B cell (primary cell): ENCODE results near the gene ASB18. TPM values are rescaled to one million over a fixed set of nuclear protein-coding genes. Genes with fewer than 3 reads are reported as not detected.

Experiments used
- ATAC-seq: fragments of 200-7000 bp; cut with Tn5 transposase; one replicate; pipeline ENCODE4 v1.10.0; 2021; ENCODE audit warnings: low read depth, mild to moderate bottlenecking, moderate number of reproducible peaks, moderate library complexity
- CTCF ChIA-PET: fragments of 350-600 bp; sonication (Branson Sonifier 250); formaldehyde crosslinking; loops from one replicate; lab custom pipeline; 2021; ENCODE audit warnings: antibody characterized with exemption, inconsistent platforms; lab: Charles Lee
- POLR2A ChIA-PET: fragments of 350-600 bp; sonication (Branson Sonifier 250); formaldehyde crosslinking; loops from one replicate; lab custom pipeline; 2021; ENCODE audit warnings: antibody characterized with exemption; lab: Charles Lee
- DNase-seq: peaks from one replicate; pipeline ENCODE4 v3.0.0; 2013
- H2AFZ ChIP-seq: 2 replicates; pipeline ENCODE4 v1.6.1; 2012; ENCODE audit warnings: mild to moderate bottlenecking, low read depth, low read length; ENCODE audit not compliant: insufficient read depth, poor library complexity, severe bottlenecking
- H3K27ac ChIP-seq, 2 donors: 1 replicate in 1 of 2; 2 replicates in 1 of 2; pipeline ENCODE4 v1.5.1; 2012 to 2013; ENCODE audit warnings: low read length in 2 of 2, mild to moderate bottlenecking in 2 of 2, moderate library complexity in 1 of 2
- H3K27me3 ChIP-seq, 4 experiments: fragments of 200-600 bp in 1 of 4; sonication (generic) in 1 of 4; replicated peaks in 1 of 4; 1 replicate in 2 of 4; 2 replicates in 2 of 4; pipeline versions ENCODE4 v1.6.1 to v1.7.0; 2013 to 2016; ENCODE audit warnings: low read length in 3 of 4, mild to moderate bottlenecking in 2 of 4, mixed read lengths in 1 of 4, moderate library complexity in 1 of 4; ENCODE audit not compliant: insufficient read depth in 4 of 4, control insufficient read depth in 3 of 4; ENCODE audit errors: control extremely low read depth in 1 of 4
- H3K36me3 ChIP-seq, 2 experiments: replicated peaks in 1 of 2; 1 replicate in 1 of 2; 2 replicates in 1 of 2; pipeline versions ENCODE4 v1.6.1 to v1.7.1; 2013; ENCODE audit warnings: low read length in 1 of 2; ENCODE audit not compliant: insufficient read depth in 2 of 2, control insufficient read depth in 1 of 2; ENCODE audit errors: control extremely low read depth in 1 of 2, extremely low read depth in 1 of 2
- H3K4me1 ChIP-seq, 2 donors: fragments of 200-600 bp in 1 of 2; sonication (generic) in 1 of 2; 1 replicate in 1 of 2; 2 replicates in 1 of 2; pipeline versions ENCODE4 v1.5.1 to v1.6.1; 2013 to 2017; ENCODE audit warnings: low read length in 2 of 2; ENCODE audit not compliant: control insufficient read depth in 2 of 2, insufficient read depth in 2 of 2
- H3K4me2 ChIP-seq: replicated peaks from 2 replicates; pipeline ENCODE3; 2012; ENCODE audit warnings: mild to moderate bottlenecking, low read depth, low read length; ENCODE audit not compliant: poor library complexity, severe bottlenecking
- H3K4me3 ChIP-seq, 5 experiments: fragments of 200-600 bp in 1 of 5; sonication (generic) in 1 of 5; 1 replicate in 3 of 5; 2 replicates in 2 of 5; pipeline versions ENCODE4 v1.5.1 to v1.7.0; 2011 to 2016; ENCODE audit warnings: low read length in 4 of 5, mild to moderate bottlenecking in 4 of 5, low read depth in 2 of 5, control low read depth in 1 of 5, moderate library complexity in 1 of 5; ENCODE audit not compliant: insufficient read depth in 1 of 5; ENCODE audit errors: control extremely low read depth in 1 of 5, extremely low read depth in 1 of 5
- H3K79me2 ChIP-seq: fragments of 200-600 bp; sonication (generic); one replicate; pipeline ENCODE4 v1.6.0; 2016; ENCODE audit warnings: low read length; ENCODE audit not compliant: control insufficient read depth, insufficient read depth
- H3K9ac ChIP-seq: fragments of 200-600 bp; sonication (generic); 2 replicates; pipeline ENCODE4 v1.6.1; 2017; ENCODE audit warnings: mild to moderate bottlenecking, low read length, moderate library complexity
- H3K9me3 ChIP-seq, 3 donors: one replicate each; pipeline versions ENCODE4 v1.6.1 to v1.7.1; 2013; ENCODE audit warnings: low read length in 2 of 3; ENCODE audit not compliant: control insufficient read depth in 2 of 3, insufficient read depth in 1 of 3; ENCODE audit errors: control extremely low read depth in 1 of 3
- H4K20me1 ChIP-seq: 2 replicates; pipeline ENCODE4 v1.6.0; 2012; ENCODE audit warnings: mild to moderate bottlenecking, low read length; ENCODE audit not compliant: insufficient read depth, control insufficient read depth, poor library complexity, severe bottlenecking
- H3K27ac Mint-ChIP-seq: one replicate; pipeline ENCODE4 v1.8.0; 2021; ENCODE audit warnings: mixed read lengths
- H3K27me3 Mint-ChIP-seq: one replicate; pipeline ENCODE4 v1.8.0; 2021; ENCODE audit warnings: mixed read lengths
- H3K4me1 Mint-ChIP-seq: one replicate; pipeline ENCODE4 v1.8.0; 2021; ENCODE audit warnings: mixed read lengths
- H3K4me3 Mint-ChIP-seq: one replicate; pipeline ENCODE4 v1.8.0; 2021; ENCODE audit warnings: mixed read lengths
- H3K9me3 Mint-ChIP-seq: one replicate; pipeline ENCODE4 v1.8.0; 2022; ENCODE audit warnings: mixed read lengths; ENCODE audit not compliant: insufficient read depth
- CTCF ChIP-seq: fragments of 200-600 bp; IDR thresholded peaks from one replicate; pipeline ENCODE4 v1.8.0; 2022; ENCODE audit warnings: antibody characterized with exemption, mild to moderate bottlenecking
- EZH2 ChIP-seq: IDR thresholded peaks from 2 replicates; pipeline ENCODE4 v1.6.1; 2012; ENCODE audit warnings: borderline replicate concordance, low read depth, mild to moderate bottlenecking, moderate library complexity, low read length; ENCODE audit not compliant: insufficient read depth, poor library complexity, severe bottlenecking
- WGBS: methylation state at CpG from one replicate; pipeline ENCODE4 v1.1.5; 2013; ENCODE audit warnings: missing lambda C conversion rate; ENCODE audit not compliant: insufficient coverage; 5-methylcytosine and 5-hydroxymethylcytosine counted together
- intact Hi-C: fragments of 100-400 bp; cut with micrococcal nuclease; formaldehyde crosslinking; loops from one replicate; pipeline ENCODE4 v1.10.0; 2022
- polyA plus RNA-seq: library from polyadenylated mRNA; depleted of rRNA; stranded (reverse); fragments of >200 nt; gene quantifications from 2 replicates; pipeline ENCODE4 v1.2.3, GENCODE V29; 2012
- total RNA-seq, 2 donors: library from RNA; stranded (reverse); fragments of 120-200 nt in 1 of 2; gene quantifications; 1 replicate in 1 of 2; 2 replicates in 1 of 2; pipeline versions ENCODE4 v1.2.3 to v1.2.4, GENCODE V29; 2013 to 2022

ASB18 gene
- total and polyA plus RNA-seq, 2 donors (not counting 1 experiment from before 2014, with no cell fraction given), result not detected

DNA sequence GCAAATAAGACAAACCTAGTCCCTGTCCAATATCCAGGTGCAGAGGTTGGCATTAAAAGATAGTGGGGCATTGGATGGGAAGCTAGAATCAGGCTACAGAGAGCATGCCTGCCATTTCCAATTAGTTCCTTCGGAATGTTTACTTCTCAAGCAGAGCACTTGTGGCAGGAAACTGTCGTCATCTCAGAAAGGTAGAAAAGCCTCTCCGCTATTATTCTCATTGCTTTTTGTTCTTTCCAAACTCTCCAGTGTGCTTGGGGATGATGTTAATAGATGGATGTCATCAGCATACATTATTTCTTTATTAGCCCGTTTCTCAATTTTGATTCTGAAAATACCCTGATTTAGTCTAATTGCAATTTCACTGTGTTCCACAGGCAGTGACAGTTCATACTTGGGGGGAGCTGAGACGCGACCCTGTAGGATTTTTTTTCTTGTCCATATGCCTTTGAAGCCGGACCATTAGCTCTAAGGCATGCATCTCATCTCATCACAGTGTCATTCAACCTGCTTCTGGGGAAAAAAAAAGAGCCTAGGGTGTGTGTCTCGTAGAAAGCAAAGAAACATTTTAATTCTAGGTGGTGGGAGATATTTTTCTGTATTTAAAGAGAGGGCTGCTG lies 7.7 kb downstream of the ASB18 start:
- H3K27ac ChIP-seq, result no peak overlapping the region
- H3K4me1 Mint-ChIP-seq, result no peaks in the 10 kb centered on the region
- no peaks in the 10 kb centered on the region for H3K79me2 ChIP-seq
- ATAC-seq, result no peak
- H3K4me2 ChIP-seq, result no peak overlapping the region
- intact Hi-C loops, result no loop called here
- no peak overlapping the region for H2AFZ ChIP-seq
- H3K4me3 Mint-ChIP-seq, result no peak overlapping the region
- POLR2A ChIA-PET, result no interaction called here
- H3K9me3 Mint-ChIP-seq, result peaks cover 3% of the 10 kb centered on the region
- H3K9ac ChIP-seq, result no peak overlapping the region
- no peak for DNase-seq
- H4K20me1 ChIP-seq, result no peaks in the 10 kb centered on the region
- H3K9me3 ChIP-seq, result peaks cover 0 to 13% (median 0%) of the 10 kb centered on the region in 3 donors
- CTCF ChIA-PET, result no interaction called here
- no peaks in the 10 kb centered on the region for H3K27me3 ChIP-seq
- WGBS, result no CpG with 5 or more reads among the region's 8 CpGs
- no peaks in the 10 kb centered on the region for H3K36me3 ChIP-seq
- no peak for TF ChIP-seq CTCF
- TF ChIP-seq EZH2, result no peak
- peaks cover 14% of the 10 kb centered on the region for H3K27me3 Mint-ChIP-seq
- H3K4me1 ChIP-seq, result no peaks in the 10 kb centered on the region
- H3K4me3 ChIP-seq, result no peak overlapping the region
- no peak overlapping the region for H3K27ac Mint-ChIP-seq

GRCh38 chr2:236254674-236255073 lies 9.5 kb downstream of the ASB18 start:
- CTCF ChIA-PET, result no interaction called here

More at GRCh38 chr2:236254674-236255073, 9.5 kb downstream of the ASB18 start:
- WGBS, result 94% methylated on average over 4 of the region's 13 CpGs
- Histone ChIP-seq H3K9ac (no peak overlapping the region), H4K20me1 (no peaks in the 10 kb centered on the region), H3K36me3 (no peaks in the 10 kb centered on the region), H3K27me3 (peaks cover 0 to 4% (median 0%) of the 10 kb centered on the region in 4 experiments), H3K4me2 (no peak overlapping the region), H3K27ac (no peak overlapping the region), H3K79me2 (no peaks in the 10 kb centered on the region), H3K4me1 (no peaks in the 10 kb centered on the region), H3K9me3 (peaks cover 0 to 13% (median 0%) of the 10 kb centered on the region in 3 donors), H3K4me3 (no peak overlapping the region), H2AFZ (no peak overlapping the region)
- no peaks in the 10 kb centered on the region for H3K4me1 Mint-ChIP-seq
- TF ChIP-seq CTCF (no peak), EZH2 (no peak)
- no peak for ATAC-seq
- H3K27me3 Mint-ChIP-seq, result peaks cover 6% of the 10 kb centered on the region
- no peaks in the 10 kb centered on the region for H3K9me3 Mint-ChIP-seq
- no peak overlapping the region for H3K4me3 Mint-ChIP-seq
- H3K27ac Mint-ChIP-seq, result no peak overlapping the region
- DNase-seq, result no peak
- POLR2A ChIA-PET, result no interaction called here
- intact Hi-C loops, result no loop called here
